Lung microvascular endothelial cell (primary cell): ENCODE data around the gene PTPN9. TPM values are rescaled to one million over a fixed set of nuclear protein-coding genes. Genes with fewer than 3 reads are reported as not detected.

Source experiments
- DNase-seq, 2 donors: peaks; one replicate each; pipeline versions ENCODE4 v3.0.0 to v3.0.0-alpha.2; 2010; ENCODE audit warnings: low read depth in 2 of 2
- total RNA-seq: library from RNA; depleted of rRNA; stranded (reverse); fragments of >200 nt; gene quantifications from 2 replicates; pipeline ENCODE4 v1.2.1, GENCODE V29; 2014

The PTPN9 gene
- total RNA-seq, 1 donor from 2014 or later, result 9.7 TPM

- peak in 1 of 2 donors; percentile 34 for DNase-seq
Observed at GRCh38 chr15:75425966-75426500, 153.1 kb downstream of the PTPN9 start.

GRCh38 chr15:75422554-75422953 lies 156.6 kb downstream of the PTPN9 start:
- no peak for DNase-seq

GRCh38 chr15:75420698-75421097 lies 158.4 kb downstream of the PTPN9 start:
- peak; percentile 21 to 50 for DNase-seq

- DNase-seq, result peak in 1 of 2 donors; percentile 15
Observed at GRCh38 chr15:75416584-75416983, 162.5 kb downstream of the PTPN9 start.

Other genes starting within 250 kb of the PTPN9 start
- 57.1 and 70.6 TPM in 2 replicates for gene COMMD4, start 243.3 kb downstream of the PTPN9 start, total RNA-seq
- 7.0 and 13.3 TPM in 2 replicates for gene NEIL1, start 232.3 kb downstream of the PTPN9 start, total RNA-seq
- 74.8 and 140 TPM in 2 replicates for gene MAN2C1, start 210.7 kb downstream of the PTPN9 start, total RNA-seq
- gene SIN3A, start 127.6 kb downstream of the PTPN9 start, total RNA-seq, result 18.3 and 22.0 TPM in 2 replicates
- gene SNUPN, start 46.4 kb upstream of the PTPN9 start, total RNA-seq, result 12.6 and 16.1 TPM in 2 replicates
- 51.6 and 92.1 TPM in 2 replicates for gene IMP3, start 60.9 kb upstream of the PTPN9 start, total RNA-seq
- 7.6 and 13.3 TPM in 2 replicates for gene SNX33, start 68.6 kb upstream of the PTPN9 start, total RNA-seq
- gene CSPG4, start 133.5 kb upstream of the PTPN9 start, total RNA-seq, result under 0.01 TPM in 2 replicates